Astrocyte (in vitro differentiated cells and primary cell): Measurements from ENCODE around the gene C3orf33. TPM values are rescaled to one million over a fixed set of nuclear protein-coding genes. Genes with fewer than 3 reads are reported as not detected.
"Not testable (repeated sequence)": the region's sequence is repeated elsewhere in the genome, so short reads cannot be mapped to it uniquely, and the experiment has no call there.

Source experiments
- DNase-seq: peaks from one replicate; pipeline ENCODE4 v3.0.0-alpha.2; 2010; ENCODE audit warnings: low read depth
- FAIRE-seq: peaks from 2 replicates; lab custom pipeline; 2011; peaks lifted over from hg19 to GRCh38; lab: Jason Lieb, UNC
- H2AFZ ChIP-seq: 2 replicates; pipeline ENCODE4 v1.6.0; 2012; ENCODE audit warnings: low read depth, low read length, inconsistent platforms
- H3K27ac ChIP-seq: 2 replicates; pipeline ENCODE4 v1.5.1; 2011; ENCODE audit warnings: low read depth, low read length, inconsistent platforms
- H3K27me3 ChIP-seq: 2 replicates; pipeline ENCODE4 v1.6.0; 2011; ENCODE audit warnings: low read length, inconsistent platforms; ENCODE audit not compliant: insufficient read depth
- H3K36me3 ChIP-seq: 2 replicates; pipeline ENCODE4 v1.5.1; 2011; ENCODE audit warnings: low read length, inconsistent platforms; ENCODE audit not compliant: insufficient read depth
- H3K4me1 ChIP-seq: 2 replicates; pipeline ENCODE4 v1.5.1; 2011; ENCODE audit warnings: low read length, inconsistent platforms; ENCODE audit not compliant: insufficient read depth
- H3K4me2 ChIP-seq: 2 replicates; pipeline ENCODE4 v1.6.0; 2012; ENCODE audit warnings: low read length, inconsistent platforms
- H3K4me3 ChIP-seq: 2 replicates; pipeline ENCODE4 v1.5.1; 2011; ENCODE audit warnings: low read depth, mild to moderate bottlenecking, low read length, inconsistent platforms; ENCODE audit not compliant: insufficient read depth
- H3K79me2 ChIP-seq: 2 replicates; pipeline ENCODE4 v1.6.0; 2012; ENCODE audit warnings: mild to moderate bottlenecking, low read length, inconsistent platforms; ENCODE audit not compliant: insufficient read depth
- H3K9ac ChIP-seq: 2 replicates; pipeline ENCODE4 v1.6.0; 2012; ENCODE audit warnings: mild to moderate bottlenecking, low read length, inconsistent platforms
- H3K9me3 ChIP-seq: 2 replicates; pipeline ENCODE4 v1.5.1; 2012; ENCODE audit warnings: low read depth, mild to moderate bottlenecking, low read length, inconsistent platforms; ENCODE audit not compliant: insufficient read depth
- H4K20me1 ChIP-seq: 2 replicates; pipeline ENCODE4 v1.6.0; 2012; ENCODE audit warnings: low read length, inconsistent platforms; ENCODE audit not compliant: insufficient read depth
- H3K27ac Mint-ChIP-seq: one replicate; pipeline ENCODE4 v1.8.0; 2021; ENCODE audit warnings: mild to moderate bottlenecking, mixed read lengths; ENCODE audit not compliant: unreplicated experiment
- H3K27me3 Mint-ChIP-seq: one replicate; pipeline ENCODE4 v1.8.0; 2021; ENCODE audit warnings: low read depth, mixed read lengths; ENCODE audit not compliant: unreplicated experiment
- H3K36me3 Mint-ChIP-seq: one replicate; pipeline ENCODE4 v1.8.0; 2021; ENCODE audit warnings: low read depth, mixed read lengths; ENCODE audit not compliant: unreplicated experiment
- H3K4me1 Mint-ChIP-seq: one replicate; pipeline ENCODE4 v1.8.0; 2021; ENCODE audit warnings: low read depth, mixed read lengths; ENCODE audit not compliant: unreplicated experiment
- H3K4me3 Mint-ChIP-seq: one replicate; pipeline ENCODE4 v1.8.0; 2021; ENCODE audit warnings: mild to moderate bottlenecking, moderate library complexity, mixed read lengths; ENCODE audit not compliant: unreplicated experiment
- H3K9me3 Mint-ChIP-seq: one replicate; pipeline ENCODE4 v1.8.0; 2021; ENCODE audit warnings: mild to moderate bottlenecking, mixed read lengths; ENCODE audit not compliant: unreplicated experiment
- EZH2 ChIP-seq: IDR thresholded peaks from 2 replicates; pipeline ENCODE4 v1.6.1; 2012; ENCODE audit warnings: mild to moderate bottlenecking, low read length, inconsistent platforms; ENCODE audit not compliant: insufficient read depth
- total RNA-seq: library from RNA; stranded (reverse); gene quantifications from 2 replicates; pipeline ENCODE4 v1.2.1, GENCODE V29; 2021
- TF ChIP-seq, protein P1 (sequence below): IDR thresholded peaks from 2 replicates; pipeline ENCODE4 v1.5.1; 2011; ENCODE audit warnings: low read depth, mild to moderate bottlenecking, inconsistent platforms, low read length, moderate library complexity; ENCODE audit not compliant: insufficient read depth

C3orf33 gene
- total RNA-seq, 1 donor from 2014 or later: 2.4 TPM

DNA sequence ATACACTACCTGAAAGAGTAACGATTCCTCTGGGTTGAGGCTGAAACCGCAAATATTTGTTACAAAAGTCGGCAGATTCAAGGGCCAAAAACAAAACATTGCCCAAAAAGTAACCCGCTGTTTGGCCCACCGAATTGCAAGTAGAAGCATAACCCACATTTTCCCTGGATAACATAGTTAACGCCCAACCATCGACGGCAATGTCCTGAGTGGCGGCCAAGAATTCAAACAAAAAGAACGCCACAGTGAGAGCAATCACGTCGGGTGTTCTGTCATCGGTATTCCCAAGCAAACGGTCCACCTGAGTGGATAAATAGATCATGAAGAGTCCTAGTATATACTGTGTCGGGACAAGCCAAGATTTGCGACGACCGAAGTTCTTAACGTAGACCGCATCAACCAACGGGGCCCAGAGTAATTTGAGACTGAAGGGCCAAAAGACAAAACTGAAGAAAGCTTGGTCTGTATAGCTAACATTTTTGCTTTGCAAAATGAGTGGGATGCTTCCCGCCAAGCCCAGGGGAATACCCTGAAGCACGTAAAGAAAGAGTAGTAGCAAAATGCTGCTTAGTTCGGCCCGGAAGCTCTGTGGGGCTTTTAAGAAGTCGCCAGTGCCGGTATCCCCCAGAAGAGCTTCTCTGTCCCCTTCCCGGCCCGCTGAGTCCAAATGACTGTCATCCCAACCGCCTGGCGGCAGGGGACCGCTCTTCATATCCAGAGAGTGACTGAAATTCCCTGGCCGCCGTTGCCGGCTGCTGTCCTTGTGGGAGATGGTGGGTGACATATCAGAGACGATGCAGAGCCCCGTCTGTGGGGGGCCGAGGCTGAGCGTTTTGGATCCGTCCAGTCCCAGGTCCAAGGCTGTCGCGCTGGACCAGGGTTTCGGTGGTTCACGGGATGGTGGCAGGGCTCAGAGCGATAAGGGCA is 47.4 kb upstream of the C3orf33 start:
- Mint-ChIP-seq H3K36me3 (peaks cover 5% of the 10 kb centered on the region), H3K27me3 (no peaks in the 10 kb centered on the region), H3K4me1 (peaks cover 14% of the 10 kb centered on the region), H3K4me3 (peak overlapping the region; percentile 97), H3K27ac (peak overlapping the region; percentile 99), H3K9me3 (peaks cover 5% of the 10 kb centered on the region)
- Histone ChIP-seq H3K27ac (peak overlapping the region; percentile 75), H3K9ac (peak overlapping the region; percentile 94), H4K20me1 (peaks cover 37% of the 10 kb centered on the region), H3K4me1 (peaks cover 5% of the 10 kb centered on the region), H3K79me2 (peaks cover 54% of the 10 kb centered on the region), H3K9me3 (no peaks in the 10 kb centered on the region), H2AFZ (peak overlapping the region; percentile 66), H3K36me3 (no peaks in the 10 kb centered on the region), H3K4me2 (peak overlapping the region; percentile 83), H3K4me3 (peak overlapping the region; percentile 87), H3K27me3 (no peaks in the 10 kb centered on the region)
- DNase-seq (peak; percentile 24), FAIRE-seq (no peak)
- no peak for TF ChIP-seq EZH2
- TF ChIP-seq, protein P1, sequence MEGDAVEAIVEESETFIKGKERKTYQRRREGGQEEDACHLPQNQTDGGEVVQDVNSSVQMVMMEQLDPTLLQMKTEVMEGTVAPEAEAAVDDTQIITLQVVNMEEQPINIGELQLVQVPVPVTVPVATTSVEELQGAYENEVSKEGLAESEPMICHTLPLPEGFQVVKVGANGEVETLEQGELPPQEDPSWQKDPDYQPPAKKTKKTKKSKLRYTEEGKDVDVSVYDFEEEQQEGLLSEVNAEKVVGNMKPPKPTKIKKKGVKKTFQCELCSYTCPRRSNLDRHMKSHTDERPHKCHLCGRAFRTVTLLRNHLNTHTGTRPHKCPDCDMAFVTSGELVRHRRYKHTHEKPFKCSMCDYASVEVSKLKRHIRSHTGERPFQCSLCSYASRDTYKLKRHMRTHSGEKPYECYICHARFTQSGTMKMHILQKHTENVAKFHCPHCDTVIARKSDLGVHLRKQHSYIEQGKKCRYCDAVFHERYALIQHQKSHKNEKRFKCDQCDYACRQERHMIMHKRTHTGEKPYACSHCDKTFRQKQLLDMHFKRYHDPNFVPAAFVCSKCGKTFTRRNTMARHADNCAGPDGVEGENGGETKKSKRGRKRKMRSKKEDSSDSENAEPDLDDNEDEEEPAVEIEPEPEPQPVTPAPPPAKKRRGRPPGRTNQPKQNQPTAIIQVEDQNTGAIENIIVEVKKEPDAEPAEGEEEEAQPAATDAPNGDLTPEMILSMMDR: no peak

DNA sequence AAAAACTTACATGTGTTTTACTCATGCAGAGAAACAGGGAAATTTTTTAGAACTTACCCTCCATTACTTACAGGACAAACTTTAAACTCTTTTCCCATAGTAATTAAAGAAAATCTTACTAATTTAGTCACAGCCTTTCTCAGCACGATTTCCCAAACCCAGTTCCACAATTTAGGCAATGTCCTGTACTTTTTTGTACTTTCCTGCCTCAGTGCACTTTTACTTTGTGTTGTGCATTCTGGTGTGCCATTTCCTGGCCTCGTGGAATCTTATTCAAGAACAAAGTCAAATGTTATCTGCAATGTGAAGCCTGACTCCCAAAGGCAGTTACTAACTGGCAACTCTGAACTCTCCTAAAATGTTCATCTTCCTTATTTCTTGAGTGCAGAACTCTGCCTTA is 46.3 kb upstream of the C3orf33 start:
- H3K4me3 Mint-ChIP-seq: peak overlapping the region; percentile 97
- Histone ChIP-seq H3K9ac (peak overlapping the region; percentile 94), H3K4me3 (peak overlapping the region; percentile 87), H3K36me3 (peaks cover 5% of the 10 kb centered on the region), H3K4me1 (peaks cover 5% of the 10 kb centered on the region), H3K79me2 (peaks cover 64% of the 10 kb centered on the region), H3K27ac (no peak overlapping the region), H3K27me3 (no peaks in the 10 kb centered on the region), H4K20me1 (peaks cover 44% of the 10 kb centered on the region), H2AFZ (no peak overlapping the region), H3K9me3 (no peaks in the 10 kb centered on the region), H3K4me2 (peak overlapping the region; percentile 83)
- peaks cover 5% of the 10 kb centered on the region for H3K36me3 Mint-ChIP-seq
- H3K4me1 Mint-ChIP-seq: peaks cover 14% of the 10 kb centered on the region
- H3K27me3 Mint-ChIP-seq: no peaks in the 10 kb centered on the region
- TF ChIP-seq, protein P1: no peak
- TF ChIP-seq EZH2: no peak
- H3K9me3 Mint-ChIP-seq: peaks cover 5% of the 10 kb centered on the region
- FAIRE-seq: no peak
- DNase-seq: no peak
- peak overlapping the region; percentile 27 for H3K27ac Mint-ChIP-seq

DNA sequence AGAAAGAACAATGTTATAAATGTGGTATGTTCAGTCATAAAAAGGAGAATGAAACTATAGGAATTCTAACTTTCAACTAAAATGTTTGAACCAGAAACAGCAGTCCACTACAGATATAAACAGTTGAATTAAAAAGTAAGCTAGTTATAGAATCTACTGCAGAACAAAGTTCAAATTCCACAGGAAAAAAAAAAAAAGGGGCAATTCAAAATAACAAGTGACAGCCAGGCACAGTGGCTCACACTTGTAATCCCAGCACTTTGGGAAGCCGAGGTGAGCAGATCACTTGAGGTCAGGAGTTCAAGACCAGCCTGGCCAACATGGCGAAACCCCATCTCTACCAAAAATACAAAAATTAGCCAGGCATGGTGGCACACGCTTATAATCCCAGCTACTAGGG is 43.3 kb upstream of the C3orf33 start:
- peaks cover 17% of the 10 kb centered on the region for H3K4me1 Mint-ChIP-seq
- not testable (repeated sequence) for DNase-seq, H3K4me1 ChIP-seq, H3K9ac ChIP-seq, H3K4me3 ChIP-seq, H3K9me3 ChIP-seq, H3K27me3 Mint-ChIP-seq, H3K36me3 ChIP-seq, FAIRE-seq, H3K27ac Mint-ChIP-seq, H3K36me3 Mint-ChIP-seq, H3K4me3 Mint-ChIP-seq, H3K27ac ChIP-seq, H3K9me3 Mint-ChIP-seq, H3K27me3 ChIP-seq, H2AFZ ChIP-seq
- peak overlapping the region; percentile 48 for H3K4me2 ChIP-seq
- peaks cover 92% of the 10 kb centered on the region for H3K79me2 ChIP-seq
- H4K20me1 ChIP-seq: peaks cover 68% of the 10 kb centered on the region
